ENCODE measurements around the gene BTBD2.

BTBD2 gene

DNA sequence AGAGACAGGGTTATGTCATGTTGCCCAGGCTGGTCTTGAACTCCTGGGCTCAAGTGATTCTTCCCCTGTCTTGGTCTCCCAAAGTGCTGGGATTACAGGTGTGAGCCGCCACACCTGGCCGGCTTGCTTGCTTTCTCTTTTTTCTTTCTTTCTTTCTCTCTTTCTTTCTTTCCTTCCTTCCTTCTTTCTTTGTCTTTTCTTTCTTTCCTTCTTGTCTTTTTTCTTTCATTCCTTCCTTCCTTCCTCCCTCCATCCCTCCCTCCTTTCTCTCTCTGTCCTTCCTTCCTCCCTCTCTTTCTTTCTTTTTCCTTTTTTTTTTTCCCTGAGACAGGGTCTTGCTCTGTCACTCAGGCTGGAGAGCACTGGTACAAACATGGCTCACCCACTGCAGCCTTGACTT lies 6.8 kb upstream of the BTBD2 start:
- no peak overlapping the region for H3K4me3 ChIP-seq (ENCODE audit: low read length)
- DNase-seq (ENCODE audit: low read depth, low spot score), result no peak

DNA sequence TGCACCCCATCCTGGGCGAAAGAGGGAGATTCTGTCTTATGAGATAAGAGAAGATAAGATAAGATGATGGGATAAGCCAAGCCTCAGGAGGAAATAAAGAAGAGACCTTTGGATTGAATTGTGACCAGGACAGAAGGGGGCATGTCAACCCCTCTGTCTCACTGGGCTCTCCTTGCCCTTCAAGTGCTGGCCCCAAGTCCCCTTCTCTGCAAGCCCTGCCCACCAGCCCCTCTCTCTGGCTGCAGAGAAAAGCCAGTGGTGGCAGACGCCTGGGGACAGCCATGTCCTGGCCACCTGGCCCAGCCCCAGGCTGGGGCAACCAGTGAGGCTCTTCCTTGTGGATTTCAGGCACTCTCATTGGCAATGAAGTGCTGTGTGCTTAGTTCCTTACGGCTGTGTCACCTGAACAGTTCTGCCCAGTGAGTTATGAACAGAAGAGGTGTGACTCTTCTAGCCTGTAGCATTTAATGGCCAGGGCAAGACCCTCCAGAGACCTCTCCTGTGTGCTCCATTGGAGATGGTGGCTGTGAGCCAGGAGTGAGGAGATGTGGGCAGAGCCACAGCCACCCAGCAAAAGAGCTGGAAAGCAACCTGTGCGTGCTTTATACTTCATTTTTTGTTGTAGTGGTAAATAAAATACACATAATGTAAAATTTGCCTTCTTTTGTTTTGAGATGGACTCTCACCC lies 6.1 kb upstream of the BTBD2 start:
- H3K4me3 ChIP-seq (ENCODE audit: low read length), result no peak overlapping the region
- no peak for DNase-seq (ENCODE audit: low read depth, low spot score)

DNA sequence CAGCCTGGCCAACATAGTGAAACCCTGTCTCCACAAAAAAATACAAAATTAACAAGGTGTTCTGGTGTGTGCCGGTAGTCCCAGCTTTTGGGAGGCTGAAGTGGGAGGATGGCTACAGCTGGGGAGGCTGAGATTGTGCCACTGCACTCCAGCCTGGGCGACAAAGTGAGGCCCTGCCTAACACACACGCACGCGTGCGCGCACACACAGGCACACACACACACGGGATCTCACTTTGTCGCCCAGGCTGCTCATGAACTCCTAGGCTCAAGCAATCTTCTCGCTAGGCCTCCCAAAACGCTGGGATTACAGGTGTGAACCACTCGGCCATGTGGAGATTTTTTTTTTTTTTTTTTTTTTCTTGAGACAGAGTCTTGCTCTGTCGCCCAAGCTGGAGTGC lies 3.2 kb upstream of the BTBD2 start:
- no peak for DNase-seq (ENCODE audit: low read depth, low spot score)

DNA sequence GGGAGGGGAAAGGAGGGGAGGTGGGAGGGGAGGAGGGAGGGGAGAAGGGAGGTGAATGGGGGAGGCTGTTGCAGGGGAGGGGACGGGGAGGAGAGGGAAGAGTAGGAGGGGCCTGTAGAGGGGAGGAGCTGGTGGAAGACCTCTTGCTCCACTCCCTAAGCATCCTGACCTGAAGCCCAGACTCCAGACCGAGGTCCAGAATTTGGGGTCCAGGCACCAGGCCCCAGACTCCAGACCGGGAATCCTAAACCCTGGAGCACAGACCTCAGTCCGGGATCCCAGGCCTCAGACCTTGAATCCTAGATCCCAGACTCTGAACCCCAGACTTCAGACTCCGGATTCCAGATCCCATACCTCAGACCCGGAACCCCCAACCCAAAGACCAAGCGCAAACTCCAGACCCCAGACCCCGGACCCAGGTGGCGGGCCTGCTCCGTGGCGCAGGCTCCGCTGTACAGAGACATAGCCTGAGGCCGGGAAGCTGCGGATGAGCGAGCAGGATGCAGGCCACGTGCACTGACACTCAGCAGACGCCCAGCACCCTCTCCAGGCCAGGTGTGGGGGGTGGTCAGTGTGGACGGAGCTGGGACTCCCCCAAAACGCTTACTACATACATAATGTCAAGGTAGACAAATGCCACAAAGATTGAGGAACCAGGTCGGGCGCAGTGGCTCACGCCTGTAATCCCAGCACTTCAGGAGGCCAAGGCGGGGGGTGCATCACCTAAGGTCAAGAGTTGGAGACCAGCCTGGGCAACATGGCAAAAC lies 710 bp upstream of the BTBD2 start:
- peak; percentile 74 for DNase-seq (ENCODE audit: low read depth, low spot score)
- peak overlapping the region; percentile 35 for H3K4me3 ChIP-seq (ENCODE audit: low read length)

More for the DNA sequence above, 3.2 kb upstream of the BTBD2 start:
- no peak overlapping the region for H3K4me3 ChIP-seq (ENCODE audit: low read length)

DNA sequence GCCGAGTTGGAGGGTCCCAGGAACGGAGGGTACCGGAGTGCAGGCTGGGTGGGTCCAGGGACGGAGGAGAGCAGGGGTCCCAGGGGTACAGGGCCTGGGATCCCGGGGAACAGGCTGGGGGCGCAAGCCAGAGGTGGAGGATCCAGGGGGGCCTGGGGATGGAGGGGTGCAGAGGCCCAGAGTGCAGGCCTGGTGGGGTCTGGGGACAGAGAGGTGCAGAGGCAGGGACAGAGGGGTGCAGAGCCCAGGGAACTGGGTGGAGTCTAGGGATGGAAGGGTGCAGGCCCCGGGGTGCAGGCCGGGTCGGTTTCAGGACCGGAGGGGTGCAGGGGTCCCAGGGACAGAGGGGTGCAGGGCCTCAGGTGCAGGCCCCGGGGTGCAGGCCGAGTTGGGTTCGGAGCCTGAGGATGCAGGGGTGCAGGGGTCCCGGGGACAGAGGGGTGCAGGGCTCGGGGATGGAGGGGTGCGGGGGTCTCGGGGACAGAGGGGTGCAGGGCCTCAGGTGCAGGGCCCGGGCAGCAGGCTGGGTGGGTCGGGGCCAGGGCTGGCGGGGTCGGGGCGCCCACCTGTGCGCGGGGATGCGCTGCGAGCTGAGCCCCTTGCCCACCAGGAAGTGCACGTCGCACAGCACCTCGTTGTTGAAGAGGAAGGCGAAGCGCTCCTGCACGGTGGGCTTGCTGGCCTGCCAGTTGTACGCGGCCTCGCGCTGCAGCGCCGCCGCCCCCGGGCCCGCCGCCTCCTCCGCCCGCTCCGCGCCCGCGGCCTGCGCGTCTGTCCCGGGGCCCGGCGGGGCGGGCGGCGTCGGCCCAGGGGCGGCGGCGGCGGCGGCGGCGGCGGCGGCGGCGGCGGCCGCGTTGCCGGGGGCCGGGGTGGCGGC lies 545 bp downstream of the BTBD2 start:
- H3K4me3 ChIP-seq (ENCODE audit: low read length), result peak overlapping the region; percentile 75
- no peak for DNase-seq (ENCODE audit: low read depth, low spot score)

DNA sequence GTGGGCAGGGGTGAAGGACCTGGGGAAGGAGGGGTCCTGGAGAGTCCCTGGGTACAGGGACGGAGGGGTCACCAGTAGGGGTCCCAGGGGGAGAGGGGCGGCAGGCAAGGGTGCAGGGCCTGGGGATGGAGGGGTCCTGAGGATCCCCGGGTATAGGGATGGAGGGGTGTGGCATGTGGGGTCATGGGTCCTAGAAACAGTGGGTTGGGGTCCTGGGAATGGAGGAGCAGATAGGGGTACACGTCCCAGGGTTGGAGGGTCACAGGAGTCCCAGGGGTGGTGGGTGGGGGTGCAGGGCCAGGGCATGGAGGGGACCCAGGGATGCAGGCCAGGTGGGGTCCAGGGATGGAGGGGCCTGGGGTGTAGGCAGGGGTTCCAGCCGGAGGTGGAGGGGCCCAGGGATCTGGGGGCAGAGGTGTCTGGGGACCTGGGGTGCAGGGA lies 1.4 kb downstream of the BTBD2 start:
- DNase-seq (ENCODE audit: low read depth, low spot score), result no peak
- H3K4me3 ChIP-seq (ENCODE audit: low read length), result peak overlapping the region; percentile 75

DNA sequence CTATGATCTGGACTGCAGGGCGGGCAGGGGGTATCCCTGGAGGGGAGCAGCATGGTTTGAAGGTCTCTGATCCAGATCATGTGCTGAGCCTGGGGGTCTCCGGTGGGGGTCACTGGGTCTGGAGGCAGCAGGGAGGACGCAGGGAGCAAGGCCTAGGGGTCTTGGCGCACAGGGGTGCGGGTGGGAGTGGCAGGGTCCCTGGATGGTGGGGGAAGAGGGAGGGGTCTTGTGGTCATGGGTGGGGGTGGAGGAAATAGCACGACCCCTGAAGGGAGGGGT lies 1.9 kb downstream of the BTBD2 start:
- no peak for DNase-seq (ENCODE audit: low read depth, low spot score)
- no peak overlapping the region for H3K4me3 ChIP-seq (ENCODE audit: low read length)

DNA sequence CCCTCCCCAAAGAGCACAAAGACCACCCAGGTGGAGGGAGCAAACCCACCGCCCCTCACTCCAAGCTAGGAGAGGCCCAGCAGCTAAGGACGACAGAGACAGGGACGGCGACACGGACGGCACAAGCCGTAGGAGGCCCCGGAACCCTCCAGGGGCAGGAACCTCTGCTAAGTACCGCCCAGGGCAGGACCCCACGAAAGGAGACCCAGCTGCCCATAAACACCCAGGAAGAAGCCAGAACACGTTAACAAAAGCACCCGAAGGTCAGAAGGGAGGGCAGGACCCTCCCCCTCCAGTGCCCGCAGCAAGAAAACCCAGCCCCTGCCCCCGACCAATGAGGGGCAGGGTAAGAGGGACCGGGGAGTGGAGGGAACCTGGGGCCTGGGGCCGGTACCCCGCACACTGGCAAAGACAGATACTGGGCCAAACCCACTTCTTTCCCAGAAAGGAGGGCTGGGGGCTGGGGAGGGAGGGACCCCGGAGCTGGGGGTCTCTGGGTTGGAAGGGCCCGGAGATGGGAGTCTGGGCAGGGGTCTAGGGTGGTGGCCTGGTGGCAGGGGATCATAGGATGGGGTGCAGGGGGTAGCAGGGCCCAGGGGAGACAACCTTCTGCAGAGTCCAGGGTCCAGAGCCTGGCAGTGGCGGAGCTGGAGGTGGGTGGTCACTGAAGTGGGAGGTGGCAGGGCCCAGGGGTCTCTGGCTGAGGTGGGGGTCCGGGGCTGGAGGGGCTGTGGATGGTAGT lies 2.4 kb downstream of the BTBD2 start:
- DNase-seq (ENCODE audit: low read depth, low spot score), result no peak
- no peak overlapping the region for H3K4me3 ChIP-seq (ENCODE audit: low read length)

DNA sequence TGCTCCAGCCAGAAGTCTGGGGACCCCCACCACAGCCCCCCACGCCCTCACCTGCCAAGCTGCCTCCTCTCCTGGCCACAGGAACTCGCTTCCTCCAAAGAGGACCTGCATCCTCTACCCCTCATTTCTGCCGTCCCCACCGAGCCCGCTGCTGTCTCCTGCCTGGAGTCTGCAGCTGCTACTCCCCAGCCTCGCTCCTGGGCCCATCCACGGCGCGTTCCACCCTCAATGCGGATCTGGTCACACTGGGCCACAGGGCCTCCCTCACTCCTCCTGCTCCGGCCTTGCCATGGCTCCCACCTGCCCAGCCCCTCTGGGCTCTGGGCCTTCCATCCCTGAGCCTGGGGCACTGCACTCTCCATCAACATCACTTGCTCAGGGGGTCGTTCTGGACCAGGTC lies 4.3 kb downstream of the BTBD2 start:
- H3K4me3 ChIP-seq (ENCODE audit: low read length), result no peak overlapping the region
- no peak for DNase-seq (ENCODE audit: low read depth, low spot score)

DNA sequence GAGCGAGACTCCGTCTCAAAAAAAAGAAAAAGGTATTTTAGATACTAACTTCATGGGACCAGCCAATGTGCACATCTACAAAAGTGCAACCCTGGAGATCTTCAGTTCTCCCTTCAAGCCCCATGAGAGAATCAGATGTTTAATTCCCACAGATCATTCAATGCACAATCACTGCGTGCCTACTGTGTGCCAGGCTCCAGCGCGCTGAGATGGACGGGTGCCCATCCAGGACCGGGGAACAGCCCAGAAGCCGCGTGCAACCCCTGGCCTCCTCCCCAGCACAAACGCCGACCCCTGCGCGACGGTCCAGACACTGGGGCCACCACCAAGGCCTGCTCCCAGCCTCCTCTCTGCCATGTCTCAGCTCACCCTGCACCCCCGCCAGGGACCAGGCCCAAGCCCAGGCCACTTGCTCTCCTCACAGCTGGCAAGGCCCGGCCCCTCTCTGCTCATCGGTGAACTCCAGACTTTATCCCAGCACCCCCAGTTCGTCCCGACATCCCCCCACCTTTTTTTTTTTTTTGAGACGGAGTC lies 5.3 kb downstream of the BTBD2 start:
- no peak for DNase-seq (ENCODE audit: low read depth, low spot score)
- no peak overlapping the region for H3K4me3 ChIP-seq (ENCODE audit: low read length)

DNA sequence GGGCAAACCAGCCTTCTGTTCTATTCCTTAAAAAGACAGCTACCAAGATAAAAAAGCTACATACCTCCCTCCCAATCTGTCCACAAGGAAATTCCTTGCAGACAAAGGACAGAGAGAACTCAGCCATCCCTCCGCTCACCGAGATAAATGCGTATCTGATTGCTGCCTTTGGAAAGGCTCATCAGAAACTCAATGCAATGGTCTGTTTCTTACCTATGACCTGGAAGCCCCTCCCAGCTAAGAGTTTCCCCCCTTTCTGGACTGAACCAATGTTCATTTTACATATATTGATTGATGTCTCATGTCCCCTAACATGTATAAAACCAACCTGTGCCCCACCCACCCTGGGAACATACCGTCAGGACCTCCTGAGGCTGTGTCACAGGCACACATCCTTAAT lies 11.6 kb downstream of the BTBD2 start:
- no peak overlapping the region for H3K4me3 ChIP-seq (ENCODE audit: low read length)
- DNase-seq (ENCODE audit: low read depth, low spot score), result no peak

DNA sequence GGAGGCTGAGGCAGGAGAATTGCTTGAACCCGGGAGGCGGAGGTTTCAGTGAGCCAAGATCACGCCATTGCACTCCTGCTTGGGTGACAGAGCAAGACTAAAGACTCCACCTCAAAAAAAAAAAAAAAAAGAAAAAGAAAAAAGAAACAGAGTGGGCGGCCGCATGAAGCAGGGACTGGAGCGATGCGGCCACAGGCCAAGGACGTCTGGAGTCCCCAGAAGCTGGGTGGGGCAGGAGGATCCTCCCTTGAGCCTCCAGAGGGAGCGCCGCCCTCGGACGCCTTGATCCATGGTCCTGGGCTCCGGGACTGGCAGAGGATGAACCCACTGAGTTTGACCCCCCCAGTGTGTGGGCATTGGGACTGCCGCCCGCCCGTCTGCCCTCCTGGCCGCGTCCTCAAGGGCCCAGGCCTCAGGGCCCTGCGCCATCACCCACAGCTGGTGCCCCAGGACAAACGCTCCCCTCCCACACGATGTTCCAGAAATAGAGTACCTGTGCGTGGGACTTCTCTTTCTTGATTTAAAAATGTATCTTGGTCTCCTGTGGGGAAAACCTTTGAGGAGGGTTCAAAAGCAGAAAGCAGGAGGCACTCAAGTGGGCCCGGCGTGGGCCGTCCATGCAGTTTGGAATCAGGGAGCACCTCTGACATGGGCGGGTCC lies 15.5 kb downstream of the BTBD2 start:
- H3K4me3 ChIP-seq (ENCODE audit: low read length), result no peak overlapping the region
- DNase-seq (ENCODE audit: low read depth, low spot score), result no peak

DNA sequence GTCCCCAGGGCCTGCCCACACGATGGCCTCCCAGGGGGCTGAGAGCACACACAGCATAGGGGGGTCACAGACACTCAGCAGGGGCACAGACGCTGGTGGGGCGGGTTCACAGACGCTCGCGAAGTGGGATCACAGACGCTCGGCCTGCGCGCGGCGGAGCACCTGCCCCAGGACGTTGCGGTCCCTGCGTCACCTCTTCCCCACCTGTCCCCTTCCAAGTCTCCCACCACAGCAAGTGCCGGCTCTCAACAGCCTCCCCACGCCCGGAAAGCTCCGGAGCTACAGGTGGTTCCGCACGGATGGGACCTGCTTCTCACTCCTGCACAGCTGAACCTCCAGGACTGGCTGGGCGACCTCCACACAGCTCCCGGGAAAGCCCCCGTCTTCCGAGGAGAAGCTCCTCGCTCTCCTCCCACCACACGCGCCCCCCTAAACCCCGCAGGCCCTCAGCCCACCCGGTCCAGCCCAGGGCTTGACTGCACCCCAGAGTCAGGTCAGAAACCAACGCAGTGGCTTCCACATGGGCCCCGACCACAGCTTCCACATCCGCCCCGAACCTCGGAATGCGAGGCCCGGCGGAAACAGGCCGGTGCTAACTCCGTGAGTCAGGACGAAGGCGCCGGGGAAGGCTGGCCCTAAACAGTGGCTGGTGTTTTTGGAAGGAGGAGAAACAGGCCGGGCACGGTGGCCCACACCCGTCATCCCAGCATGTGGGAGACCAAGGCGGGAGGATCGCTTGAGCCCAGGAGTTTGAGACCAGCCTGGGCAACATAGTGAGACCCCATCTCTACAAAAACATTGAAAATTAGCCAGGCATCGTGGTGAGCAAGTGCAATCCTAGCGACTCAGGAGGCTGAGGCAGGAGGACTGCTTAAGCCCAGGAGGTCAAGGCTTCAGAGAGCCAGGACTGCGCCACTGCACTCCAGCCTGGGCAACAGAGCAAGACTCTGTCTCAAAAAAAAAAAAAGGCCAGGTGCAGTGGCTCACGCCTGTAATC lies 16.5 kb downstream of the BTBD2 start:
- H3K4me3 ChIP-seq (ENCODE audit: low read length), result no peak overlapping the region
- DNase-seq (ENCODE audit: low read depth, low spot score), result no peak

DNA sequence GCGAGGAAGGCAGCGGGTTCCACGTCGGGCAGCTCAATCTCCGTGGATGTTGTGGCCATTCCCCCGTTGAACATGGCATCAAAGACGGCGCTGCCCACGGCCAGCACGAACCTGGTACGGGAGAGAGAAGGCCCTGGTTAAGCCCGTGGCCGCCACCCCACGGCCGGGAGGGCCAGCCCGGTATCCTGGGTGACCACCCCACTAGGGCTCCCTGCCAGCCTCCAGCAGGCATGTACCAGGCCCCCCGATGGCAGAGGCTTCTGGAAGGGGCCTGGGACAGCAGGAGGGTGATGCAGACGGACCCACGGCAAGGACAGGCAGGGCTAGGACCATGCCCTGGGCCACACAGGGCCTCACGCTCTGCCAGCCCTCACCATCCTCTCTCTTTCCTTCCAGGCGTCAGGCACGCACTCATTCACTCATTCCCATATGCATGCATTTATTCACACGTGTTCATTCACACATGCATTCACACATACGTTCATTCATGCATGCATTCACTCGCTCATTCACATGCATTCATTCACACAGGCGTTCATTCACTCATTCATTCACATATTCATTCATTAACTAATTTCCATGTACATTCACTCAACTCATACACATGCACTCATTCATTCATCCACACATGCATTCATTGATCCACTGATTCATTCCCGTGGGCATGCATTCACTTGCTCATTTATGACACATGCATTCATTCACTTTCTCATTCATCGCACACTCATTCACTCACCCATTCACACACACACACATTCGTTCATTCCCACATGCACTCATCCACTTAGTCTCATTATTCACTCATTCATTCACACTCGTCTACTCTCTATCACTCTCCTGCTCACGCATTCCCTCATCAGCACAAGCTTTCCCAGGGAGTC lies 17.9 kb downstream of the BTBD2 start:
- DNase-seq (ENCODE audit: low read depth, low spot score), result no peak
- H3K4me3 ChIP-seq (ENCODE audit: low read length), result no peak overlapping the region

DNA sequence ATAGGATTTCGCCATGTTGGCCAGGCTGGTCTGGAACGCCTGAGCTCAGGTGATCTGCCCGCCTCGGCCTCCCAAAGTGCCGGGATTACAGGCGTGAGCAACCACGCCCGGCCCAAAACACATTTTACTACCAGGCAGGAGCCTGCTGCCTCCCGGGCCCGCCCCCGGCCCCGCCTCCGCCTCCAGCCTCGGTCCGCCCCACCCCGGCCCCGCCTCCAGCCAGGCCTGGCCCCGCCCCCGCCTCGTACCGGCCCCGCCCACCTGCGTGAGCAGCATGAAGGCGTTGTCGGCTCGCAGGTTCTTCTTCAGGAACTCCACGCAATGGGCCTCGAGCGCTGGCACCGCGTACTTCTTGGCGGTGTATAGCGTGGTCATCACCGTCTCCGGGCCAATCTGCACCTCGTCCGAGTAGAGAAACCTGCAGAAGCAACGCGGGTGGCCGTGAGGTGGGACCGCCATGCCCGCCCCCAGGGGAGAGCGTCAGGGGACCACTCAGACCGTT lies 22.7 kb downstream of the BTBD2 start:
- no peak overlapping the region for H3K4me3 ChIP-seq (ENCODE audit: low read length)
- DNase-seq (ENCODE audit: low read depth, low spot score), result no peak
